Naive thymus-derived CD8-positive, alpha-beta T cell (primary cell): Measurements from ENCODE around the gene TAB2. TPM values are rescaled to one million over a fixed set of nuclear protein-coding genes. Genes with fewer than 3 reads are reported as not detected.

Experiments
- ATAC-seq, 2 donors: fragments of 150-1000 bp; cut with Tn5 transposase in 1 of 2; sonication (Bioruptor Pico), chemical (Tn5 transposase) in 1 of 2; 1 replicate in 1 of 2; 2 replicates in 1 of 2; pipeline ENCODE4 v1.10.0; 2021; ENCODE audit warnings: mild to moderate bottlenecking in 2 of 2, moderate library complexity in 2 of 2
- POLR2A ChIA-PET: fragments of 350-600 bp; sonication (Branson Sonifier 250); formaldehyde crosslinking; loops from one replicate; lab custom pipeline; 2021; ENCODE audit warnings: antibody characterized with exemption; lab: Charles Lee
- DNase-seq, 10 donors: peaks; one replicate each; pipeline versions ENCODE4 v3.0.0 to v3.0.0-alpha.2; 2020 to 2022
- H3K27ac Mint-ChIP-seq, 10 donors: one replicate each; pipeline ENCODE4 v1.8.0; 2020 to 2022; ENCODE audit warnings: mild to moderate bottlenecking in 10 of 10, mixed read lengths in 10 of 10, moderate library complexity in 4 of 10, inconsistent platforms in 1 of 10
- H3K27me3 Mint-ChIP-seq, 5 donors: one replicate each; pipeline ENCODE4 v1.8.0; 2021 to 2022; ENCODE audit warnings: mixed read lengths in 5 of 5
- H3K36me3 Mint-ChIP-seq, 3 donors: one replicate each; pipeline ENCODE4 v1.8.0; 2020 to 2022; ENCODE audit warnings: mixed read lengths in 3 of 3, mild to moderate bottlenecking in 2 of 3, inconsistent platforms in 1 of 3
- H3K4me1 Mint-ChIP-seq, 4 donors: one replicate each; pipeline ENCODE4 v1.8.0; 2021 to 2022; ENCODE audit warnings: mixed read lengths in 4 of 4
- H3K4me3 Mint-ChIP-seq, 10 donors: one replicate each; pipeline ENCODE4 v1.8.0; 2020 to 2022; ENCODE audit warnings: mild to moderate bottlenecking in 10 of 10, mixed read lengths in 10 of 10, moderate library complexity in 6 of 10, inconsistent platforms in 1 of 10
- H3K9me3 Mint-ChIP-seq, 9 donors: one replicate each; pipeline ENCODE4 v1.8.0; 2020 to 2022; ENCODE audit warnings: mixed read lengths in 9 of 9, mild to moderate bottlenecking in 3 of 9, inconsistent platforms in 1 of 9, moderate library complexity in 1 of 9
- polyA plus RNA-seq, 3 donors: library from polyadenylated mRNA; unstranded; fragments of 300-500 nt; fragmentation: Illumina TruSeq; gene quantifications; one replicate each; pipeline ENCODE4 v1.2.3, GENCODE V29; 2021
- total RNA-seq, 8 experiments: library from RNA in 2 of 8; stranded (reverse) in 2 of 8; gene quantifications; one replicate each; pipeline ENCODE4 v1.2.3 and lab custom pipeline; 2021 to 2026

The TAB2 gene, protein sequence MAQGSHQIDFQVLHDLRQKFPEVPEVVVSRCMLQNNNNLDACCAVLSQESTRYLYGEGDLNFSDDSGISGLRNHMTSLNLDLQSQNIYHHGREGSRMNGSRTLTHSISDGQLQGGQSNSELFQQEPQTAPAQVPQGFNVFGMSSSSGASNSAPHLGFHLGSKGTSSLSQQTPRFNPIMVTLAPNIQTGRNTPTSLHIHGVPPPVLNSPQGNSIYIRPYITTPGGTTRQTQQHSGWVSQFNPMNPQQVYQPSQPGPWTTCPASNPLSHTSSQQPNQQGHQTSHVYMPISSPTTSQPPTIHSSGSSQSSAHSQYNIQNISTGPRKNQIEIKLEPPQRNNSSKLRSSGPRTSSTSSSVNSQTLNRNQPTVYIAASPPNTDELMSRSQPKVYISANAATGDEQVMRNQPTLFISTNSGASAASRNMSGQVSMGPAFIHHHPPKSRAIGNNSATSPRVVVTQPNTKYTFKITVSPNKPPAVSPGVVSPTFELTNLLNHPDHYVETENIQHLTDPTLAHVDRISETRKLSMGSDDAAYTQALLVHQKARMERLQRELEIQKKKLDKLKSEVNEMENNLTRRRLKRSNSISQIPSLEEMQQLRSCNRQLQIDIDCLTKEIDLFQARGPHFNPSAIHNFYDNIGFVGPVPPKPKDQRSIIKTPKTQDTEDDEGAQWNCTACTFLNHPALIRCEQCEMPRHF
- total RNA-seq (100 to 1,000 TPM; 114 to 117 TPM), polyA plus RNA-seq (10 to 100 TPM in 2 of 3 donors, 1 to 10 TPM in 1; 9.5 to 14.1 (median 12.9) TPM), total RNA-seq (lab: John Stamatoyannopoulos, UW) (140 to 267 (median 184) reads per million in 6 experiments)

- Mint-ChIP-seq H3K4me1 (peaks cover 22 to 53% (median 48%) of the 10 kb centered on the region in 4 donors), H3K36me3 (no peaks in the 10 kb centered on the region), H3K9me3 (no peaks in the 10 kb centered on the region), H3K27me3 (no peaks in the 10 kb centered on the region), H3K4me3 (peak within 1 kb of the TSS; percentile 88 to 96 (median 92)), H3K27ac (peak within 1 kb of the TSS; percentile 84 to 99 (median 95))
- ATAC-seq (peak; percentile 32 to 39), DNase-seq (peak; percentile 53 to 80 (median 60))
- POLR2A ChIA-PET = interaction anchor here (0.6 to 2.6 kb wide), 15 partner anchors 9 to 252 kb away, joined by 3 to 19 read pairs (median 6); partner anchors contain the start of gene PPIL4
These were observed at the start of gene TAB2 for GRCh38 chr6:149317644-149318571. Gene TAB2, plus strand, starts transcription at chr6:149317712. Its CDS starts 52,286 bp downstream, at chr6:149369998.

- POLR2A ChIA-PET = interaction anchor here (0.7 kb wide), 1 partner anchor 131 kb away, joined by 3 read pairs; no protein-coding TSS in a partner anchor
- Mint-ChIP-seq H3K36me3 (no peaks in the 10 kb centered on the region), H3K27me3 (no peaks in the 10 kb centered on the region), H3K9me3 (no peaks in the 10 kb centered on the region), H3K4me1 (peaks cover 37 to 64% (median 57%) of the 10 kb centered on the region in 4 donors), H3K27ac (peak overlapping the region in 1 of 10 donors; percentile 30), H3K4me3 (no peak overlapping the region)
- ATAC-seq (no peak), DNase-seq (no peak)
These were observed 49.4 kb upstream of the TAB2 start for GRCh38 chr6:149268146-149268545.

- Mint-ChIP-seq H3K27me3 (no peaks in the 10 kb centered on the region), H3K27ac (no peak overlapping the region), H3K36me3 (no peaks in the 10 kb centered on the region), H3K4me1 (peaks cover 43 to 71% (median 60%) of the 10 kb centered on the region in 4 donors), H3K9me3 (no peaks in the 10 kb centered on the region), H3K4me3 (no peak overlapping the region)
- no peak for ATAC-seq
- DNase-seq = no peak
- POLR2A ChIA-PET = interaction anchor here (0.7 kb wide), 1 partner anchor 130 kb away, joined by 3 read pairs; no protein-coding TSS in a partner anchor
These were observed 48.7 kb upstream of the TAB2 start for GRCh38 chr6:149268768-149269167.

DNA sequence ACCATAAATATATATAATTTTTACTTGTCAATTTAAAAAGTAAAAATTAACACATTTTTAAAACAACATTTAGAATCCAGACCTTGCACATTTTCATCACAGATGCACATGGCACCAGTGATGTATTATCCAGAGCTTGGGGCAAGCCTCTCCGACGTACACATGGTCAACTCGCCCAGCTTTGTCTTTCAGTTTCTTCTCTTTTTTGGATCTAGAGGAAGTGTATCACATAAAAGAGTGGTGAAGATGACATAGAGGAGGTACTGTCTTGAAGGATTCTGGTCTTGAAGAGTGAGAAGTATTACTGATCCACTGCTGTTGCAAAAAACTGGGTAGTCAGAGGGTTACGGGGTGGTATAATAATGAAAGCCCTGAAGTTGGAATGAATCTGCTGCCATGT, 46.9 kb upstream of the TAB2 start:
- POLR2A ChIA-PET = interaction anchor here (0.8 to 1.4 kb wide), 3 partner anchors 9 to 13 kb away, joined by 3 to 5 read pairs (median 4); no protein-coding TSS in a partner anchor
- no peak overlapping the region for H3K4me3 Mint-ChIP-seq
- H3K4me1 Mint-ChIP-seq = peaks cover 32 to 65% (median 46%) of the 10 kb centered on the region in 4 donors
- H3K27ac Mint-ChIP-seq = peak overlapping the region in 4 of 10 donors; percentile 40 to 93 (median 70)
- H3K27me3 Mint-ChIP-seq = no peaks in the 10 kb centered on the region
- ATAC-seq (no peak), DNase-seq (no peak)
- H3K9me3 Mint-ChIP-seq = no peaks in the 10 kb centered on the region
- no peaks in the 10 kb centered on the region for H3K36me3 Mint-ChIP-seq

- peaks cover 28 to 55% (median 40%) of the 10 kb centered on the region in 4 donors for H3K4me1 Mint-ChIP-seq
- DNase-seq = peak; percentile 24 to 76 (median 46)
- peak overlapping the region; percentile 78 to 95 (median 92) for H3K27ac Mint-ChIP-seq
- H3K36me3 Mint-ChIP-seq = no peaks in the 10 kb centered on the region
- POLR2A ChIA-PET = interaction anchor here (0.8 to 1.4 kb wide), 3 partner anchors 8 to 14 kb away, joined by 3 to 5 read pairs (median 4); no protein-coding TSS in a partner anchor
- H3K4me3 Mint-ChIP-seq = peak overlapping the region; percentile 12 to 86 (median 80)
- H3K27me3 Mint-ChIP-seq = no peaks in the 10 kb centered on the region
- no peaks in the 10 kb centered on the region for H3K9me3 Mint-ChIP-seq
- peak; percentile 94 to 97 for ATAC-seq
These were observed 45.9 kb upstream of the TAB2 start for GRCh38 chr6:149271348-149272340.

DNA sequence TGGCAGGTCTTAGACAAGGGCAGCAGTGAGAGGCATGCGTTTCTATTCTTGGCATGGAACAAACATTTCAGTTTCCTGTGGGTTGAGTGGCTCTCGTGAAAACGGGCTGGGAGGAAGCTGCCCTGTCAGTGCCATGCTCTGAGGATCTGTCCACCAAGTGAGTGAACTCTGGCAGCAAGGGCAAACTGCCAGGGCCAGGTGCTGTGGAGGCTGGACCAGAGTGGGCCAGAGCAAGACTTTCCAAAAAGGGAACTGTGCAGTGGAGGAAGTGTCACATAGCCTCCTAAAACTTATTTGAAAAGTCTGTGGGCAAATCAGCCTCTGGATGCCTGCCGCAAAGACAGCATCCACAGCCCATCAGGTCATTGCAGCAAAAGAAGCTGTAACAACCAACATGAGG, 44.2 kb upstream of the TAB2 start:
- Mint-ChIP-seq H3K4me3 (peak overlapping the region in 9 of 10 donors; percentile 37 to 72 (median 62)), H3K27ac (peak overlapping the region; percentile 2 to 87 (median 70)), H3K27me3 (no peaks in the 10 kb centered on the region), H3K4me1 (peaks cover 23 to 47% (median 38%) of the 10 kb centered on the region in 4 donors), H3K36me3 (no peaks in the 10 kb centered on the region), H3K9me3 (no peaks in the 10 kb centered on the region)
- DNase-seq (peak in 1 of 10 donors; percentile 16), ATAC-seq (peak; percentile 19 to 22)
- POLR2A ChIA-PET = interaction anchor here (1.0 kb wide), 1 partner anchor 15 kb away, joined by 3 read pairs; no protein-coding TSS in a partner anchor

GRCh38 chr6:149275621-149276020, 41.9 kb upstream of the TAB2 start:
- H3K27me3 Mint-ChIP-seq = no peaks in the 10 kb centered on the region
- H3K27ac Mint-ChIP-seq = no peak overlapping the region
- DNase-seq (no peak), ATAC-seq (no peak)
- H3K36me3 Mint-ChIP-seq = no peaks in the 10 kb centered on the region
- no peaks in the 10 kb centered on the region for H3K9me3 Mint-ChIP-seq
- POLR2A ChIA-PET = no interaction called here
- H3K4me1 Mint-ChIP-seq = peaks cover 31 to 47% (median 37%) of the 10 kb centered on the region in 4 donors
- no peak overlapping the region for H3K4me3 Mint-ChIP-seq

DNA sequence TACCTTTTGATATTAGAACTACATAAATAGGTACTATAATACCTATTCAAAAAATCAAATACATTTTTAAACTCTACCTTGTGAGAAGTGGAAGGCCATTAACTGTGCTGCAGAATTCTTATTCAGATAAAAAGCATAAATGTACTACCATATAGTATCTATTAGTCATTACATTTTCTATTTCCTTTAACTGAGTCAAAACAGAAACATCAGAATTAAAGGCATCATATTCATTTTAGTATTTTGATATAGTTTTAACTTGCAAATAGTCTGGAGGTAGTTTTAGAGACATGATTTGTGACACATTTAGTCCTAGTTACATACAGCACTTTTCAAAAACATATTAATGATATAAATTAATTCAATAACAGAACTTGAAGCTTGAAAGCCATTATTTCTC, 39.9 kb upstream of the TAB2 start:
- Mint-ChIP-seq H3K4me3 (no peak overlapping the region), H3K27ac (no peak overlapping the region), H3K4me1 (peaks cover 15 to 27% (median 18%) of the 10 kb centered on the region in 4 donors), H3K9me3 (no peaks in the 10 kb centered on the region), H3K36me3 (no peaks in the 10 kb centered on the region), H3K27me3 (no peaks in the 10 kb centered on the region)
- no peak for DNase-seq
- no peak for ATAC-seq
- POLR2A ChIA-PET = no interaction called here

- Mint-ChIP-seq H3K4me1 (peaks cover 1 to 13% (median 7%) of the 10 kb centered on the region in 4 donors), H3K27me3 (no peaks in the 10 kb centered on the region), H3K27ac (no peak overlapping the region), H3K9me3 (no peaks in the 10 kb centered on the region), H3K36me3 (no peaks in the 10 kb centered on the region), H3K4me3 (no peak overlapping the region)
- DNase-seq (no peak), ATAC-seq (no peak)
- POLR2A ChIA-PET = interaction anchor here (1.7 kb wide), 1 partner anchor 8 kb away, joined by 5 read pairs; no protein-coding TSS in a partner anchor
These were observed 38.5 kb upstream of the TAB2 start for GRCh38 chr6:149278997-149279396.

DNA sequence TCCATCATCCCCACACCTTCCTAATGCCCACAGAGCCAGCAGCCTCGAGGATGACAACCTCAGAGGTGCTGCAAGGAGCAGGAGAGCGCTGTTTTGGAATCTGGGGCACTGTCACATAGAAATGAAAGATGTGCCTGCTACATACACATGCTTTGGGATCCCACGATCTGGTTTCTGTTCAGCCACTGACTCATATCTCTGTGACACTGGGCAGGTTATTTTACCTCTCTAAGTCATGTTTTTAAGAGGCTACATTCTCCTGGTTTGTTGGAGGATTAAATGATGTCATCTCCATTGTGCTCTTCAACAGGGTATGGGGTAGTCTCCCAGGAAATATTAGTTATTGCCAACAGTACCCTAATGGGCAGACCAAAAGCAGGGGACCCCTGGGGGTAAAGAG, 32.6 kb upstream of the TAB2 start:
- no peak for ATAC-seq
- no peaks in the 10 kb centered on the region for H3K36me3 Mint-ChIP-seq
- no peaks in the 10 kb centered on the region for H3K9me3 Mint-ChIP-seq
- no peak overlapping the region for H3K4me3 Mint-ChIP-seq
- H3K27ac Mint-ChIP-seq = no peak overlapping the region
- H3K27me3 Mint-ChIP-seq = no peaks in the 10 kb centered on the region
- DNase-seq = no peak
- peaks cover 5 to 7% (median 5%) of the 10 kb centered on the region in 4 donors for H3K4me1 Mint-ChIP-seq
- POLR2A ChIA-PET = no interaction called here

- Mint-ChIP-seq H3K27ac (no peak overlapping the region), H3K36me3 (no peaks in the 10 kb centered on the region), H3K9me3 (no peaks in the 10 kb centered on the region), H3K27me3 (no peaks in the 10 kb centered on the region), H3K4me3 (no peak overlapping the region), H3K4me1 (peaks cover 2 to 5% (median 5%) of the 10 kb centered on the region in 4 donors)
- no peak for ATAC-seq
- no peak for DNase-seq
- POLR2A ChIA-PET = no interaction called here
These were observed 31.9 kb upstream of the TAB2 start for GRCh38 chr6:149285626-149286025.
